A673 (cell line): Measurements from ENCODE around the gene ACTL6A.

Experiments
- EZH2 ChIP-seq: fragments of 200-600 bp; sonication (generic); IDR thresholded peaks from 2 replicates; pipeline ENCODE4 v1.6.1; 2017; ENCODE audit warnings: borderline replicate concordance, low read depth, mild to moderate bottlenecking, mixed read lengths, antibody characterized with exemption, low read length; ENCODE audit not compliant: poor library complexity, severe bottlenecking
- TF ChIP-seq, protein P1 (sequence below): fragments of 300-800, 200-600 bp; sonication (generic); conservative IDR thresholded peaks from 2 replicates; pipeline ENCODE4 v1.5.1; 2017; ENCODE audit warnings: low read depth, mild to moderate bottlenecking, antibody characterized with exemption, low read length, moderate library complexity, mixed read lengths

DNA sequence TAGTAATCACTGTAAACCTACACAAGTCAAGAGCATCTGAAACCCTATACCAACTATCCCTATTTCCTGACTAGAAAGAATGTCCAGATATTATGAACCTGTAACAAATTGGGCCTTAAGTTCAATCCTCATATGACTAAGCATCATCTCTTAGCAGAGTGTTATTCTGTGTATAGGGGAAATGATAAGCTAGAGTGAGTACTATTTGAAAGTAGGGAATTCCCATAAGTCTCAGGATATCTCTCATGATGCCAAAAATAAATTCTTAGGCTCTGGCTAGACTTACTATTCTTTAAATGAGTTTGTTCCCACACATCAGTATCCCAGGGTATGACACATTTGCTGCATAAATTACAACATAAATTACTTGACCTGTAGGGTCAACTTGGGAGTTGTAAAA, 26.4 kb downstream of the ACTL6A start:
- TF ChIP-seq, protein P1, sequence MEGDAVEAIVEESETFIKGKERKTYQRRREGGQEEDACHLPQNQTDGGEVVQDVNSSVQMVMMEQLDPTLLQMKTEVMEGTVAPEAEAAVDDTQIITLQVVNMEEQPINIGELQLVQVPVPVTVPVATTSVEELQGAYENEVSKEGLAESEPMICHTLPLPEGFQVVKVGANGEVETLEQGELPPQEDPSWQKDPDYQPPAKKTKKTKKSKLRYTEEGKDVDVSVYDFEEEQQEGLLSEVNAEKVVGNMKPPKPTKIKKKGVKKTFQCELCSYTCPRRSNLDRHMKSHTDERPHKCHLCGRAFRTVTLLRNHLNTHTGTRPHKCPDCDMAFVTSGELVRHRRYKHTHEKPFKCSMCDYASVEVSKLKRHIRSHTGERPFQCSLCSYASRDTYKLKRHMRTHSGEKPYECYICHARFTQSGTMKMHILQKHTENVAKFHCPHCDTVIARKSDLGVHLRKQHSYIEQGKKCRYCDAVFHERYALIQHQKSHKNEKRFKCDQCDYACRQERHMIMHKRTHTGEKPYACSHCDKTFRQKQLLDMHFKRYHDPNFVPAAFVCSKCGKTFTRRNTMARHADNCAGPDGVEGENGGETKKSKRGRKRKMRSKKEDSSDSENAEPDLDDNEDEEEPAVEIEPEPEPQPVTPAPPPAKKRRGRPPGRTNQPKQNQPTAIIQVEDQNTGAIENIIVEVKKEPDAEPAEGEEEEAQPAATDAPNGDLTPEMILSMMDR: no peak
- TF ChIP-seq EZH2: no peak
